GM23248 (cell line): ENCODE measurements around the gene RERE.

Experiments used
- EZH2 ChIP-seq: fragments of 200-600 bp; sonication (generic); IDR thresholded peaks from 2 replicates; pipeline ENCODE4 v1.6.1; 2018; ENCODE audit warnings: antibody characterized with exemption, mild to moderate bottlenecking; ENCODE audit not compliant: insufficient read depth, poor library complexity, severe bottlenecking
- EZH2phosphoT487 ChIP-seq: fragments of 200-600 bp; sonication (generic); IDR thresholded peaks from 2 replicates; pipeline ENCODE4 v1.6.1; 2018; ENCODE audit warnings: antibody characterized with exemption, moderate library complexity, mild to moderate bottlenecking, low read depth; ENCODE audit not compliant: insufficient read depth

GRCh38 chr1:8427986-8428385, 389.5 kb downstream of the RERE start:
- TF ChIP-seq EZH2phosphoT487 (no peak), EZH2 (no peak)
